Kidney tubule cell (primary cell): Measurements from ENCODE around the gene PCDHA10.
"Not testable (repeated sequence)": the region's sequence is repeated elsewhere in the genome, so short reads cannot be mapped to it uniquely, and the experiment has no call there.

Experiments
- DNase-seq: peaks from one replicate; pipeline ENCODE4 v3.0.0-alpha.2; 2018; ENCODE audit warnings: low spot score

The PCDHA10 gene, protein sequence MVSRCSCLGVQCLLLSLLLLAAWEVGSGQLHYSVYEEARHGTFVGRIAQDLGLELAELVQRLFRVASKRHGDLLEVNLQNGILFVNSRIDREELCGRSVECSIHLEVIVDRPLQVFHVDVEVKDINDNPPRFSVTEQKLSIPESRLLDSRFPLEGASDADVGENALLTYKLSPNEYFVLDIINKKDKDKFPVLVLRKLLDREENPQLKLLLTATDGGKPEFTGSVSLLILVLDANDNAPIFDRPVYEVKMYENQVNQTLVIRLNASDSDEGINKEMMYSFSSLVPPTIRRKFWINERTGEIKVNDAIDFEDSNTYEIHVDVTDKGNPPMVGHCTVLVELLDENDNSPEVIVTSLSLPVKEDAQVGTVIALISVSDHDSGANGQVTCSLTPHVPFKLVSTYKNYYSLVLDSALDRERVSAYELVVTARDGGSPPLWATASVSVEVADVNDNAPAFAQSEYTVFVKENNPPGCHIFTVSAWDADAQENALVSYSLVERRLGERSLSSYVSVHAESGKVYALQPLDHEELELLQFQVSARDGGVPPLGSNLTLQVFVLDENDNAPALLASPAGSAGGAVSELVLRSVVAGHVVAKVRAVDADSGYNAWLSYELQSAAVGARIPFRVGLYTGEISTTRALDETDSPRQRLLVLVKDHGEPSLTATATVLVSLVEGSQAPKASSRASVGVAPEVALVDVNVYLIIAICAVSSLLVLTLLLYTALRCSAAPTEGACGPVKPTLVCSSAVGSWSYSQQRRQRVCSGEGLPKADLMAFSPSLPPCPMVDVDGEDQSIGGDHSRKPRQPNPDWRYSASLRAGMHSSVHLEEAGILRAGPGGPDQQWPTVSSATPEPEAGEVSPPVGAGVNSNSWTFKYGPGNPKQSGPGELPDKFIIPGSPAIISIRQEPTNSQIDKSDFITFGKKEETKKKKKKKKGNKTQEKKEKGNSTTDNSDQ

DNA sequence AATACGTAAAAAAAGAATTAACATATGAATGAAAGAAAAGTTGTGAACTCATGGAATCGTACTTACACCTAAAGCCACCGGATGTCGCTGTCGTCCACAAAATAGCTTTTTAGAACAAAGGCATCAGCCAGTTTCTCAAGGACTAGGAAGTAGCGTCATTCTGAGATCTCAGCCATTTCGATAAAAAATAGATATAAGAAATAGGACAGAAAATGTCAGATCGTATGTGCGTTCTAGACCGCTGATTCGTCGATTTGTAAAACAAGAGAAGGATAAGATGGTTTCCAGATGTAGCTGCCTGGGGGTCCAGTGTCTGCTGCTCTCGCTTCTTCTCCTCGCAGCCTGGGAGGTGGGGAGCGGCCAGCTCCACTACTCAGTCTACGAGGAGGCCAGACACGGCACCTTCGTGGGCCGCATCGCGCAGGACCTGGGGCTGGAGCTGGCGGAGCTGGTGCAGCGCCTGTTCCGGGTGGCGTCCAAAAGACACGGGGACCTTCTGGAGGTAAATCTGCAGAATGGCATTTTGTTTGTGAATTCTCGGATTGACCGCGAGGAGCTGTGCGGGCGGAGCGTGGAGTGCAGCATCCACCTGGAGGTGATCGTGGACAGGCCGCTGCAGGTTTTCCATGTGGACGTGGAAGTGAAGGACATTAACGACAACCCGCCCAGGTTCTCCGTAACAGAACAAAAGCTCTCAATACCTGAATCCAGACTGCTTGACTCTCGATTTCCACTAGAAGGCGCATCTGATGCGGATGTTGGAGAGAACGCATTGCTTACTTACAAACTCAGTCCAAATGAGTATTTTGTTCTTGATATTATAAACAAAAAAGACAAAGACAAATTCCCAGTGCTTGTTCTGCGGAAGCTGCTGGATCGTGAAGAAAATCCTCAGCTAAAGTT, at the start of gene PCDHA10:
PCDHA10 (plus strand) TSS at position 126 of the 903 bp plus-strand sequence; CDS start at position 278, 152 bp downstream.
- DNase-seq = peak; percentile 68

DNA sequence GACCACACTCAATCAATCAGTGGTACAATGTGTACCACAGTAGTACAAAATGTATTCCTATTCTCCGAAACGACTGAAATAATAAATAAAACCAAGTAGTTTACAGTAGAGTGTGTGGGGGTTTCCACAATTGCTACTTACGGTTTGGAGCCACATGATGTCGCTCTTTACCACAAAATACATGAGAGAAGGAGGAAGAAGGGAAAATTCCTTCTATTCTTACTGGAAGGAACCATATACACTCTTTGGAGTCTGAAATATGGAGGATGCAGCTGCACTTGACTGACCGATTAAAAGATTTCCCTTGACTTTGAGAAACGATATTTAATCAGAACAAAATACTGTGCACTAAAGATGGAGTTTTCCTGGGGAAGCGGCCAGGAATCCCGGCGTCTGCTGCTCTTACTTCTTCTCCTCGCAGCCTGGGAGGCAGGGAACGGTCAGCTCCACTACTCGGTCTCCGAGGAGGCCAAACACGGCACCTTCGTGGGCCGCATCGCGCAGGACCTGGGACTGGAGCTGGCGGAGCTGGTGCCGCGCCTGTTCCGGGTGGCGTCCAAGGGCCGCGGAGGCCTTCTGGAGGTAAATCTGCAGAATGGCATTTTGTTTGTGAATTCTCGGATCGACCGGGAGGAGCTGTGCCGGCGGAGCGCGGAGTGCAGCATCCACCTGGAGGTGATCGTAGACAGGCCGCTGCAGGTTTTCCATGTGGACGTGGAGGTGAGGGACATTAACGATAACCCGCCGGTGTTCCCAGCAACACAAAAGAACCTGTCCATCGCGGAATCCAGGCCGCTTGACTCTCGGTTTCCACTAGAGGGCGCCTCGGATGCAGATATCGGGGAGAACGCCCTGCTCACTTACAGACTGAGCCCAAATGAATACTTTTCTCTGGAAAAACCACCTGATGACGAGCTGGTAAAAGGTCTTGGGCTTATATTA, 48.6 kb upstream of the PCDHA10 start, which contains the start of gene PCDHA4:
PCDHA4 (plus strand) TSS at position 235 of the 942 bp plus-strand sequence.
- peak; percentile 53 for DNase-seq

DNA sequence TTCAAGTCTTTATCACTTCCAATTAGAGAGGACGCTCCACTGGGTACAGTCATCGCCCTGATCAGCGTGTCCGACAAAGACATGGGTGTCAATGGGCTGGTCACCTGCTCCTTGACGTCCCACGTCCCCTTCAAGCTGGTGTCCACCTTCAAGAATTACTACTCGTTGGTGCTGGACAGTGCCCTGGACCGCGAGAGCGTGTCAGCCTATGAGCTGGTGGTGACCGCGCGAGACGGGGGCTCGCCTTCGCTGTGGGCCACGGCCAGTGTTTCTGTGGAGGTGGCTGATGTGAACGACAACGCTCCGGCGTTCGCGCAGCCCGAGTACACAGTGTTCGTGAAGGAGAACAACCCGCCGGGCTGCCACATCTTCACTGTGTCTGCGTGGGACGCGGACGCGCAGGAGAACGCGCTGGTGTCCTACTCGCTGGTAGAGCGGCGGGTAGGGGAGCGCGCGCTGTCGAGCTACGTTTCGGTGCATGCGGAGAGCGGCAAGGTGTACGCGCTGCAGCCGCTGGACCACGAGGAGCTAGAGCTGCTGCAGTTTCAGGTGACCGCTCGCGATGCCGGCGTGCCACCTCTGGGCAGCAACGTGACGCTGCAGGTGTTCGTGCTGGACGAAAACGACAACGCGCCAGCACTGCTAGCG, 47.3 kb upstream of the PCDHA10 start:
- DNase-seq = not testable (repeated sequence)

DNA sequence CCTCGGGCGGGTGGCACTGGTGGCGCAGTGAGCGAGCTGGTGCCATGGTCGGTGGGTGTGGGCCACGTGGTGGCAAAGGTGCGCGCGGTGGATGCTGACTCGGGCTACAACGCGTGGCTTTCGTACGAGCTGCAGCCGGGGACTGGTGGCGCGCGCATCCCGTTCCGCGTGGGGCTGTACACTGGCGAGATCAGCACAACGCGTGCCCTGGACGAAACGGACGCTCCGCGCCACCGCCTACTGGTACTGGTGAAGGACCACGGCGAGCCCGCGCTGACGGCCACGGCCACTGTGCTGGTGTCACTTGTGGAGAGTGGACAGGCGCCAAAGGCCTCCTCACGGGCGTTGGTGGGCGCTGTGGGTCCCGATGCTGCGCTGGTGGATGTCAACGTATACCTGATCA, 46.8 kb upstream of the PCDHA10 start:
- DNase-seq = no peak

DNA sequence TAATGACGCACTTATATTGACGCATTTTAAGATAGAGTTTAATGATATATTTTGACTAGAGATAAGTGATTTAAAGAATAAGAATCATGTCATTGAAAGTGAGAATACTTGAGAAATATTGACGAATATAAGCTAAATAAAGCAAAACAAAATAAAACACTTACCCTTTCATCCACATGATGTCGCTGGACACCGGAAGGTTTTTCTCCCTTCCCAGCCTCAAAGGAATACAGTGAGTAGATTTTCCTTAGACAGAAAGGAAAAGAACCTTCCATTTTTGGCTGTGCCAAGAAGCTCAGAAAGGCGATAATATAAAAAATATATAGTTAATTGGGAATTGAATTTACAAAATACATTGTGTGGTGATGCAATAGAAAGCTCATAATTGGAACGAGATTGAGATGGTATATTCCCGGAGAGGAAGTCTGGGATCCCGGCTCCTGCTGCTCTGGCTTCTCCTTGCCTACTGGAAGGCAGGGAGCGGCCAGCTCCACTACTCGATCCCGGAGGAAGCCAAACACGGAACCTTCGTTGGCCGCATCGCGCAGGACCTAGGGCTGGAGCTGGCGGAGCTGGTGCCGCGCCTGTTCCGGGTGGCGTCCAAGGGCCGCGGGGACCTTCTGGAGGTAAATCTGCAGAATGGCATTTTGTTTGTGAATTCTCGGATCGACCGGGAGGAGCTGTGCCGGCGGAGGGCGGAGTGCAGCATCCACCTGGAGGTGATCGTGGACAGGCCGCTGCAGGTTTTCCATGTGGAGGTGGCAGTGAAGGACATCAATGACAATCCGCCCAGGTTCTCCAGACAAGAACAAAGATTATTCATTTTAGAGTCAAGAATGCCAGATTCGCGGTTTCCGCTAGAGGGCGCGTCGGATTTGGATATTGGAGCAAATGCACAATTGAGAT, 34.1 kb upstream of the PCDHA10 start, which contains the start of gene PCDHA5:
PCDHA5 (plus strand) TSS at position 239 of the 906 bp plus-strand sequence.
- peak; percentile 45 for DNase-seq

DNA sequence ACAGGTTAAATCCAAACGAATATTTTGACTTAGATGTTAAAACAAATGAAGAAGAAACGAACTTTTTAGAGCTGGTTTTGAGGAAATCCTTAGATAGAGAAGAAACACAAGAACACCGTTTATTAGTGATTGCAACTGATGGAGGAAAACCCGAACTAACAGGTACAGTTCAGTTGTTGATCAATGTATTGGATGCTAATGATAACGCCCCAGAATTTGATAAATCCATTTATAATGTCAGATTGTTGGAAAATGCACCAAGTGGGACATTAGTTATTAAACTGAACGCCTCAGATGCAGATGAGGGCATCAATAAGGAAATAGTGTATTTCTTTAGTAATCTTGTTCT, 33.4 kb upstream of the PCDHA10 start:
- no peak for DNase-seq

DNA sequence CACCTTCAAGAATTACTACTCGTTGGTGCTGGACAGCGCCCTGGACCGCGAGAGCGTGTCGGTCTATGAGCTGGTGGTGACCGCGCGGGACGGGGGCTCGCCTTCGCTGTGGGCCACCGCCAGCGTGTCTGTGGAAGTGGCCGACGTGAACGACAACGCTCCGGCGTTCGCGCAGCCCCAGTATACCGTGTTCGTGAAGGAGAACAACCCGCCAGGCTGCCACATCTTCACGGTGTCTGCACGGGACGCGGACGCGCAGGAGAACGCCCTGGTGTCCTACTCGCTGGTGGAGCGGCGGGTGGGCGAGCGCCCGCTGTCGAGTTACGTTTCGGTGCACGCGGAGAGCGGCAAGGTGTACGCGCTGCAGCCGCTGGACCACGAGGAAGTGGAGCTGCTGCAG, 32.7 kb upstream of the PCDHA10 start:
- DNase-seq = not testable (repeated sequence)

DNA sequence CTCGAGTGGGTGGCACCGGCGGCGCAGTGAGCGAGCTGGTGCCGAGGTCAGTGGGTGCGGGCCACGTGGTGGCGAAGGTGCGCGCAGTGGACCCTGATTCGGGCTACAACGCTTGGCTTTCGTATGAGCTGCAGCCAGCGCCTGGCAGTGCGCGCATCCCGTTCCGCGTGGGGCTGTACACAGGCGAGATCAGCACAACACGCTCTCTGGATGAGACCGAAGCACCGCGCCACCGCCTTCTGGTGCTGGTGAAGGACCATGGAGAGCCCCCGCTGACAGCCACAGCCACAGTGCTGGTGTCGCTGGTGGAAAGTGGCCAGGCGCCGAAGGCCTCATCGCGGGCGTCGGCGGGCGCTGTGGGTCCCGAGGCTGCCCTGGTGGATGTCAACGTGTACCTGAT, 32.2 kb upstream of the PCDHA10 start:
- DNase-seq = no peak

DNA sequence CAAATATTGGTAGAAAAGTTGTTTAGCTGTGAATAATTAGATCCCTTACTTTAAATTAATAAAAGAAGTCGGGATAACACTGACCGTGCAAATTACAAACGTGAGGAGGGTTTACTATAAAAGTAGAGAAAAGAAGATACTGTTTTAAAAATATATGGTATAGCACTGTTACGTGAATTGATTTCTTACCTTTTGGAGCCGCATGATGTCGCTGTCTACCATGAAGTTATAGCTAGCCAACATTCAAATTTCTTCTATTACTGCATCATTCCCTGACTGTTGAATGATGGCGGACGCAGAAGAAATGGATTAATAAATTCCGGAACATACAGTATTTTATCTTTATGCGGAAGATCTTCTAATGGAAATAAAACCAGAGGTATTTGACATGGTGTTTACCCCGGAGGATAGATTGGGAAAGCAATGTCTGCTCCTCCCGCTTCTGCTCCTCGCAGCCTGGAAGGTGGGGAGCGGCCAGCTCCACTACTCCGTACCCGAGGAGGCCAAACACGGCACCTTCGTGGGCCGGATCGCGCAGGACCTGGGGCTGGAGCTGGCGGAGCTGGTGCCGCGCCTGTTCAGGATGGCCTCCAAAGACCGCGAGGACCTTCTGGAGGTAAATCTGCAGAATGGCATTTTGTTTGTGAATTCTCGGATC, 27.9 kb upstream of the PCDHA10 start, which contains the start of gene PCDHA6:
PCDHA6 (plus strand) TSS at position 257 of the 658 bp plus-strand sequence; CDS start at position 389, 132 bp downstream.
- peak; percentile 23 for DNase-seq

DNA sequence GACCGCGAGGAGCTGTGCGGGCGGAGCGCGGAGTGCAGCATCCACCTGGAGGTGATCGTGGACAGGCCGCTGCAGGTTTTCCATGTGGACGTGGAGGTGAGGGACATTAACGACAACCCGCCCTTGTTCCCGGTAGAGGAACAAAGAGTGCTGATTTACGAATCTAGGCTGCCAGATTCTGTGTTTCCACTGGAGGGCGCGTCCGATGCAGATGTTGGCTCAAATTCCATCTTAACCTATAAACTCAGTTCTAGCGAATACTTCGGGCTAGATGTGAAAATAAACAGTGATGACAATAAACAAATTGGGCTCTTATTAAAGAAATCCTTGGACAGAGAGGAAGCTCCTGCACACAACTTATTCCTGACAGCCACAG, 27.3 kb upstream of the PCDHA10 start:
- DNase-seq = peak; percentile 12

DNA sequence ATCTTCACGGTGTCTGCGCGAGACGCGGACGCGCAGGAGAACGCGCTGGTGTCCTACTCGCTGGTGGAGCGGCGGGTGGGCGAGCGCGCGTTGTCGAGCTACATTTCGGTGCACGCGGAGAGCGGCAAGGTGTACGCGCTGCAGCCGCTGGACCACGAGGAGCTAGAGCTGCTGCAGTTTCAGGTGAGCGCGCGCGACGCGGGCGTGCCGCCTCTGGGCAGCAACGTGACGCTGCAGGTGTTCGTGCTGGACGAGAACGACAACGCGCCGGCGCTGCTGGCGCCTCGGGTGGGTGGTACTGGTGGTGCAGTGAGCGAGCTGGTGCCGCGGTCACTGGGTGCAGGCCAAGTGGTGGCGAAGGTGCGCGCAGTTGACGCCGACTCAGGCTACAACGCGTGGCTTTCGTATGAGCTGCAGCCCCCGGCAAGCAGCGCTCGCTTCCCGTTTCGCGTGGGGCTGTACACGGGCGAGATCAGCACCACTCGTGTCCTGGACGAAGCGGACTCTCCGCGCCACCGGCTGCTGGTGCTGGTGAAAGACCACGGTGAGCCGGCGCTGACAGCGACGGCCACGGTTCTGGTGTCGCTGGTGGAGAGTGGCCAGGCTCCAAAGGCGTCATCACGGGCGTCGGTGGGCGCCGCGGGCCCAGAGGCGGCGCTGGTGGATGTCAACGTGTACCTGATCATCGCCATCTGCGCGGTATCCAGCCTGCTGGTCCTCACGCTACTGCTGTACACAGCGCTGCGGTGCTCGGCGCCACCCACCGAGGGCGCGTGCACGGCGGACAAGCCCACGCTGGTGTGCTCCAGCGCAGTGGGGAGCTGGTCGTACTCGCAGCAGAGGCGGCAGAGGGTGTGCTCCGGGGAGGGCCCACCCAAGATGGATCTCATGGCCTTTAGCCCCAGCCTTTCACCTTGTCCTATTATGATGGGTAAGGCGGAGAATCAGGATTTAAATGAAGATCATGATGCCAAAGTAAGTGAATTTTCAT, 25.9 kb upstream of the PCDHA10 start:
- DNase-seq = not testable (repeated sequence)

DNA sequence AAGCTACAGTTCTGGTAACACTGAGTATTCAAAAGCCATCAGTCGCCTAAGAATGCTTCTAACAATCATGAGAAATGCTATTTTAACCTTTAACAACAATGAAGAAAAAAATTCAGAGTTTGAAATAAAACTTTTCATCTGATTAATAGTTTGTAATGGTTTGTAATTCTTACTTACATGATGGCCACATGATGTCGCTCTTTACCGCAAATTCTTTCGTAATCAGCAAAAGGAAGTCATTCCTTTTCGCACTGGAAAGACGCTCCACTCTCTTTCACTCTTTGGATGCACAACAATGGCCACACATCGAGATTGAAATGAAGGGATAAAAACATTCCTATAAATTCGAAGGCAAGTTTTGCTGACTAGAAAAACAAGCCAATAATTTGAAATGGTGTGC, 21.7 kb upstream of the PCDHA10 start, which contains the start of gene PCDHA7:
PCDHA7 (plus strand) TSS at position 277 of the 400 bp plus-strand sequence; CDS start at position 392, 115 bp downstream.
- peak; percentile 28 for DNase-seq

DNA sequence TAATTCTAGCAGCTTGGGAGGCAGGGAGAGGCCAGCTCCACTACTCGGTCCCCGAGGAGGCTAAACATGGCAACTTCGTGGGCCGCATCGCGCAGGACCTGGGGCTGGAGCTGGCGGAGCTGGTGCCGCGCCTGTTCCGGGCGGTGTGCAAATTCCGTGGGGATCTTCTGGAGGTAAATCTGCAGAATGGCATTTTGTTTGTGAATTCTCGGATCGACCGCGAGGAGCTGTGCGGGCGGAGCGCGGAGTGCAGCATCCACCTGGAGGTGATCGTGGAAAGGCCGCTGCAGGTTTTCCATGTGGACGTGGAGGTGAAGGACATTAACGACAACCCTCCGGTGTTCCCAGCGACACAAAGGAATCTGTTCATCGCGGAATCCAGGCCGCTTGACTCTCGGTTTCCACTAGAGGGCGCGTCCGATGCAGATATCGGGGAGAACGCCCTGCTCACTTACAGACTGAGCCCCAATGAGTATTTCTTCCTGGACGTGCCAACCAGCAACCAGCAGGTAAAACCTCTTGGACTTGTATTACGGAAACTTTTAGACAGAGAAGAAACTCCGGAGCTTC, 21.2 kb upstream of the PCDHA10 start:
- DNase-seq = not testable (repeated sequence)

DNA sequence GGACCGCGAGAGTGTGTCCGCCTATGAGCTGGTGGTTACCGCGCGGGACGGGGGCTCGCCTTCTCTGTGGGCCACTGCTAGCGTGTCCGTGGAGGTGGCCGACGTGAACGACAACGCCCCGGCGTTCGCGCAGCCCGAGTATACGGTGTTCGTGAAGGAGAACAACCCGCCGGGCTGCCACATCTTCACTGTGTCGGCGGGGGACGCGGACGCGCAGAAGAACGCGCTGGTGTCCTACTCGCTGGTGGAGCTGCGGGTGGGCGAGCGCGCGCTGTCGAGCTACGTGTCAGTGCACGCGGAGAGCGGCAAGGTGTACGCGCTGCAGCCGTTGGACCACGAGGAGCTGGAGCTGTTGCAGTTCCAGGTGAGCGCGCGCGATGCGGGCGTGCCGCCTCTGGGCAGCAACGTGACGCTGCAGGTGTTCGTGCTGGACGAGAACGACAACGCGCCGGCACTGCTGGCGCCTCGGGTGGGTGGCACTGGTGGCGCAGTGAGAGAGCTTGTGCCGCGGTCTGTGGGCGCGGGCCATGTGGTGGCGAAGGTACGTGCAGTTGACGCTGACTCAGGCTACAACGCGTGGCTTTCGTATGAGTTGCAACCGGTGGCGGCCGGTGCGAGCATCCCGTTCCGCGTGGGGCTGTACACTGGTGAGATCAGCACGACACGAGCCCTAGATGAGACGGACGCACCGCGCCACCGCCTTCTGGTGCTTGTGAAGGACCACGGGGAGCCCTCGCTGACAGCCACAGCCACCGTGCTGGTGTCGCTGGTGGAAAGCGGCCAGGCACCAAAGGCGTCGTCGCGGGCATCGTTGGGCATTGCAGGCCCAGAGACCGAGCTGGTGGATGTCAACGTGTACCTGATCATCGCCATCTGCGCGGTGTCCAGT, 19.8 kb upstream of the PCDHA10 start:
- no peak for DNase-seq
